Spleen (tissue), 7 donors: ENCODE measurements around the gene PERCC1.

Experiments
- POLR2A ChIP-seq, 3 donors: fragments of 450-650 bp; IDR thresholded peaks; one replicate each; pipeline ENCODE4 v1.5.1; 2017; ENCODE audit warnings: antibody characterized with exemption in 3 of 3, mild to moderate bottlenecking in 1 of 3
- POLR2AphosphoS5 ChIP-seq, 3 donors: sonication (generic); formaldehyde crosslinking; IDR thresholded peaks; one replicate each; pipeline ENCODE4 v1.5.1; 2017; ENCODE audit warnings: antibody characterized with exemption in 3 of 3
- TF ChIP-seq, protein P1 (sequence below), 11 experiments: fragments of 200-600 bp in 7 of 11; fragments of 450-650 bp in 4 of 11; sonication (generic) in 4 of 11; IDR thresholded peaks in 8 of 11; conservative IDR thresholded peaks in 3 of 11; 1 replicate in 7 of 11; 2 replicates in 4 of 11; pipeline versions ENCODE4 v1.4.0 to v1.8.0; 2016 to 2021; ENCODE audit warnings: antibody characterized with exemption in 11 of 11, inconsistent platforms in 4 of 11, mild to moderate bottlenecking in 1 of 11
- donor health status: DM: no; HTN: no; CAD: no; lungs with moderate emphysema.
- donor health status: DM: no; HTN: no; CAD: no.
- donor health status: DM: no; HTN: no; CAD: no.

DNA sequence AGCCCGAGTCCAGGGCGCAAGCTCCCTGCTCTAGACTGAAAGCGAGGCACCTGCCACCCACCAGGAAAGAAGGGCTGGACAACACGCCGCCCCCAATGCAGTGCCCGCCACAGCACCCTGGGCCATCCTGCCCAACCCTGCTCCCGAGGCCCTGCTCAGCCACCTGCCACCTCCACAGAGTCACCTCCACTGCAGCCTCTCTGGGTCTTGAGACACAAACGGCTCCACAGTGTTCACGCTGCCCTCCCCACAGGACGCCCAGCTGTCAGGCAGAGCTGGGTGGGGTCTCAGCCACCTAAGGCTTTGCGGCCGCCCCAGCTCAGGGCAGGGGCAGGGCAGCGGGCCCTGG is 34.7 kb downstream of the PERCC1 start:
- TF ChIP-seq, protein P1, sequence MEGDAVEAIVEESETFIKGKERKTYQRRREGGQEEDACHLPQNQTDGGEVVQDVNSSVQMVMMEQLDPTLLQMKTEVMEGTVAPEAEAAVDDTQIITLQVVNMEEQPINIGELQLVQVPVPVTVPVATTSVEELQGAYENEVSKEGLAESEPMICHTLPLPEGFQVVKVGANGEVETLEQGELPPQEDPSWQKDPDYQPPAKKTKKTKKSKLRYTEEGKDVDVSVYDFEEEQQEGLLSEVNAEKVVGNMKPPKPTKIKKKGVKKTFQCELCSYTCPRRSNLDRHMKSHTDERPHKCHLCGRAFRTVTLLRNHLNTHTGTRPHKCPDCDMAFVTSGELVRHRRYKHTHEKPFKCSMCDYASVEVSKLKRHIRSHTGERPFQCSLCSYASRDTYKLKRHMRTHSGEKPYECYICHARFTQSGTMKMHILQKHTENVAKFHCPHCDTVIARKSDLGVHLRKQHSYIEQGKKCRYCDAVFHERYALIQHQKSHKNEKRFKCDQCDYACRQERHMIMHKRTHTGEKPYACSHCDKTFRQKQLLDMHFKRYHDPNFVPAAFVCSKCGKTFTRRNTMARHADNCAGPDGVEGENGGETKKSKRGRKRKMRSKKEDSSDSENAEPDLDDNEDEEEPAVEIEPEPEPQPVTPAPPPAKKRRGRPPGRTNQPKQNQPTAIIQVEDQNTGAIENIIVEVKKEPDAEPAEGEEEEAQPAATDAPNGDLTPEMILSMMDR (IDR thresholded peaks at IDR 0.05 in 8 of 11, conservative IDR thresholded peaks at IDR 0.05 in 3 of 11) = no peak
- TF ChIP-seq POLR2A (IDR thresholded peaks at IDR 0.05) (no peak), POLR2AphosphoS5 (IDR thresholded peaks at IDR 0.05) (no peak)
